Effector memory CD4-positive, alpha-beta T cell (primary cell): ENCODE data around the gene ANKRD65.

Experiments
- DNase-seq, 3 donors: peaks; one replicate each; pipeline ENCODE4 v3.0.0-alpha.2; 2020
- H3K27ac ChIP-seq: 2 replicates; pipeline ENCODE4 v1.7.0; 2013; ENCODE audit warnings: mild to moderate bottlenecking, low read length, moderate library complexity; ENCODE audit not compliant: insufficient read depth, poor library complexity, severe bottlenecking
- H3K27me3 ChIP-seq: replicated peaks from 2 replicates; pipeline ENCODE4 v1.7.0; 2013; ENCODE audit warnings: mild to moderate bottlenecking, low read length; ENCODE audit not compliant: insufficient read depth, control insufficient read depth, poor library complexity, severe bottlenecking
- H3K36me3 ChIP-seq: 2 replicates; pipeline ENCODE4 v1.7.0; 2013; ENCODE audit warnings: mild to moderate bottlenecking, low read length, moderate library complexity; ENCODE audit not compliant: control insufficient read depth, insufficient read depth
- H3K4me1 ChIP-seq: 2 replicates; pipeline ENCODE4 v1.7.0; 2013; ENCODE audit warnings: low read length, mild to moderate bottlenecking; ENCODE audit not compliant: control insufficient read depth, insufficient read depth, poor library complexity, severe bottlenecking
- H3K4me3 ChIP-seq: 2 replicates; pipeline ENCODE4 v1.7.0; 2013; ENCODE audit warnings: low read length, low read depth, mild to moderate bottlenecking; ENCODE audit not compliant: insufficient read depth, poor library complexity, severe bottlenecking
- H3K9me3 ChIP-seq: 2 replicates; pipeline ENCODE4 v1.7.0; 2013; ENCODE audit warnings: mild to moderate bottlenecking, low read length, moderate library complexity; ENCODE audit not compliant: control insufficient read depth

ANKRD65 gene

GRCh38 chr1:1435911-1436629, 15.0 kb upstream of the ANKRD65 start:
- Histone ChIP-seq H3K27me3 (peaks cover 53% of the 10 kb centered on the region), H3K9me3 (no peaks in the 10 kb centered on the region), H3K4me1 (peaks cover 13% of the 10 kb centered on the region), H3K4me3 (peak overlapping the region; percentile 25), H3K27ac (no peak overlapping the region), H3K36me3 (no peaks in the 10 kb centered on the region)
- no peak for DNase-seq

GRCh38 chr1:1435106-1435903, 14.2 kb upstream of the ANKRD65 start, which contains the start of gene VWA1:
TSS of gene VWA1 (plus strand) at chr1:1435690. CDS start at chr1:1435749, 59 bp downstream.
- H3K4me3 ChIP-seq: peak within 1 kb of the TSS; percentile 25
- DNase-seq: peak; percentile 22 to 30 (median 22)
- peaks cover 9% of the 10 kb centered on the region for H3K4me1 ChIP-seq
- H3K27ac ChIP-seq: no peak within 1 kb of the TSS
- H3K9me3 ChIP-seq: no peaks in the 10 kb centered on the region
- H3K36me3 ChIP-seq: no peaks in the 10 kb centered on the region
- H3K27me3 ChIP-seq: peaks cover 52% of the 10 kb centered on the region

- Histone ChIP-seq H3K36me3 (no peaks in the 10 kb centered on the region), H3K27me3 (peaks cover 47% of the 10 kb centered on the region), H3K9me3 (no peaks in the 10 kb centered on the region), H3K4me1 (peaks cover 9% of the 10 kb centered on the region), H3K4me3 (no peak overlapping the region), H3K27ac (no peak overlapping the region)
- DNase-seq: no peak
These were observed 13.7 kb upstream of the ANKRD65 start for GRCh38 chr1:1434824-1435105.

- Histone ChIP-seq H3K9me3 (no peaks in the 10 kb centered on the region), H3K27ac (no peak overlapping the region), H3K4me1 (peaks cover 9% of the 10 kb centered on the region), H3K36me3 (no peaks in the 10 kb centered on the region), H3K4me3 (no peak overlapping the region), H3K27me3 (peaks cover 46% of the 10 kb centered on the region)
- DNase-seq: no peak
These were observed 13.2 kb upstream of the ANKRD65 start for GRCh38 chr1:1434131-1434823.

- peaks cover 9% of the 10 kb centered on the region for H3K4me1 ChIP-seq
- no peak overlapping the region for H3K4me3 ChIP-seq
- no peaks in the 10 kb centered on the region for H3K9me3 ChIP-seq
- no peak for DNase-seq
- peaks cover 42% of the 10 kb centered on the region for H3K27me3 ChIP-seq
- no peaks in the 10 kb centered on the region for H3K36me3 ChIP-seq
- H3K27ac ChIP-seq: no peak overlapping the region
These were observed 12.7 kb upstream of the ANKRD65 start for GRCh38 chr1:1433804-1434130.

DNA sequence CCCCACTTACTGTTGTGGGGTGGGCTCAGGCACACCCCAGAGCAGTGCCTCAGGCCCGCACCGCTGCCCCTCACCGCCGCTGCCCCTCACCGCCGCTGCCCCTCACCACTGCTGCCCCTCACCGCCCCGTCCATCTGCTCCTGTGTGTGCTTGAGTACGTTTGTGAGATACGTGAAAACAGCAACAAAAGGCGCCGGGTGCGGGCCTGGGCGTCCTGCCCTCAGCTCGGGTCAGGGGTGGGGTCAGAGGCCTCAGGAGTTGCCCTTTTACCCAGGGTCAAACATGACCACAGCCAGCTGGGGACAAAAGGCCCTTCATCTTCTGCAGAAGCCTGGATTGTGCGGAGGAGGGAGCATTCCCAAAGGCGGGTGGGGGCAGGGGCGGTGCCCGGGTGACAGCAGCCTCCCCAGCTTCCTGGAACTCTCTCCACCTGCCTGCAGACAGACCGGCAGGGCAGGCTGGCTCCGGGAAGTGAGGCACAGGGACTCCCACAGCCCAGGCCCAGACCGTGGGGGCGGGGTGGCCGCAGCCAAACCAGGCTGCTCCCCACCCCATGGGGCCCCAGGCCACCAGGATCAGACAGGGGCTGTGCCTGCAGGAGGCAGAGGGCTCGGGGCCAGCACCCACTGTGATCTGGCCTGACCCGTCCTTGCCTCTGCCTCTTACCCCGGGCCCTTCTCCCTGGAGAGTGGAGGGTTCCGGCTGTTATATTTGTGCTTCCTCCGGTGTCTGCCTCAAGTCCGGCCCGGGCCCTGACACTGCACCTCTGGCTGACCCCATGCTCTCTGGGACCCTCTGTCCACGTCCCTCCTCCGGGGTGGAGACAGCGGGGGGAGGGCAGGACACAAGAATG, 12.1 kb upstream of the ANKRD65 start:
- Histone ChIP-seq H3K27me3 (peaks cover 38% of the 10 kb centered on the region), H3K4me3 (no peak overlapping the region)
- DNase-seq: no peak

GRCh38 chr1:1432274-1432950, 11.3 kb upstream of the ANKRD65 start:
- H3K4me1 ChIP-seq: peaks cover 9% of the 10 kb centered on the region
- no peak for DNase-seq
- no peak overlapping the region for H3K4me3 ChIP-seq

More for the DNA sequence above, 12.1 kb upstream of the ANKRD65 start:
- peaks cover 9% of the 10 kb centered on the region for H3K4me1 ChIP-seq
- no peak overlapping the region for H3K27ac ChIP-seq
- no peaks in the 10 kb centered on the region for H3K9me3 ChIP-seq
- H3K36me3 ChIP-seq: no peaks in the 10 kb centered on the region

GRCh38 chr1:1431845-1432273, 10.8 kb upstream of the ANKRD65 start:
- DNase-seq: no peak
- H3K36me3 ChIP-seq: no peaks in the 10 kb centered on the region
- H3K27ac ChIP-seq: no peak overlapping the region
- peaks cover 12% of the 10 kb centered on the region for H3K4me1 ChIP-seq
- H3K9me3 ChIP-seq: no peaks in the 10 kb centered on the region
- no peak overlapping the region for H3K4me3 ChIP-seq
- H3K27me3 ChIP-seq: peaks cover 28% of the 10 kb centered on the region

More at GRCh38 chr1:1432274-1432950, 11.3 kb upstream of the ANKRD65 start:
- Histone ChIP-seq H3K36me3 (no peaks in the 10 kb centered on the region), H3K9me3 (no peaks in the 10 kb centered on the region), H3K27me3 (peaks cover 30% of the 10 kb centered on the region), H3K27ac (no peak overlapping the region)
